Coronary artery (tissue), 2 donors: ENCODE measurements around the gene MS4A8.
"Not testable (repeated sequence)": the region's sequence is repeated elsewhere in the genome, so short reads cannot be mapped to it uniquely, and the experiment has no call there.

Experiments used
- DNase-seq: peaks from one replicate; pipeline ENCODE4 v3.0.0-alpha.2; 2017; ENCODE audit warnings: low spot score
- H3K27ac ChIP-seq, 2 donors: fragments of 200-600 bp; sonication (generic); one replicate each; pipeline ENCODE4 v1.5.1; 2016 to 2019
- H3K4me3 ChIP-seq: fragments of 200-600 bp; sonication (generic); 2 replicates; pipeline ENCODE4 v1.5.1; 2016; ENCODE audit warnings: mild to moderate bottlenecking, moderate library complexity
- TF ChIP-seq, protein P1 (sequence below): fragments of 200-600 bp; sonication (generic); IDR thresholded peaks from one replicate; pipeline ENCODE4 v1.5.1; 2019; ENCODE audit warnings: antibody characterized with exemption

MS4A8 gene, protein sequence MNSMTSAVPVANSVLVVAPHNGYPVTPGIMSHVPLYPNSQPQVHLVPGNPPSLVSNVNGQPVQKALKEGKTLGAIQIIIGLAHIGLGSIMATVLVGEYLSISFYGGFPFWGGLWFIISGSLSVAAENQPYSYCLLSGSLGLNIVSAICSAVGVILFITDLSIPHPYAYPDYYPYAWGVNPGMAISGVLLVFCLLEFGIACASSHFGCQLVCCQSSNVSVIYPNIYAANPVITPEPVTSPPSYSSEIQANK

DNA sequence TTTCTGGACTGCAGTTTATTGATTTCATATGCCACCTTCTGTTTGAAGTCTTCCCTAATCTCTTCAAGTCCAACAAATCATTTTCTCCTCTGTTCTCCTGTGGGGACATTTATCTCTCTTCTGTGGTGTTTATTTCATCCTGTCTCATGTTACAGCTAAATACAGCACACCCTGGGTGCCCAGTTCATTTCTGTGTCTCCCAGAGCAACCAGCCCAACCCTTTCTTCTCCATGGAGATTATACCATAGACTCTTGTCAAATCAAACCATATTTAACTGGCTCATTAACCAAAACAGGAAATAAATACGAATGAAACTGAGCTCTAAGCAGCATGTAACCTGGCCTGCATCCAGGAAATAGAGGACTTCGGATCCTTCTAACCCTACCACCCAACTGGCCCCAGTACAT, at the start of gene MS4A8:
Gene MS4A8, plus strand, starts transcription at position 329 of the 408 bp plus-strand sequence. CDS start 1,249 bp downstream, outside the sequence.
- Histone ChIP-seq H3K27ac (no peak within 1 kb of the TSS), H3K4me3 (no peak within 1 kb of the TSS)
- no peak for DNase-seq
- TF ChIP-seq, protein P1, sequence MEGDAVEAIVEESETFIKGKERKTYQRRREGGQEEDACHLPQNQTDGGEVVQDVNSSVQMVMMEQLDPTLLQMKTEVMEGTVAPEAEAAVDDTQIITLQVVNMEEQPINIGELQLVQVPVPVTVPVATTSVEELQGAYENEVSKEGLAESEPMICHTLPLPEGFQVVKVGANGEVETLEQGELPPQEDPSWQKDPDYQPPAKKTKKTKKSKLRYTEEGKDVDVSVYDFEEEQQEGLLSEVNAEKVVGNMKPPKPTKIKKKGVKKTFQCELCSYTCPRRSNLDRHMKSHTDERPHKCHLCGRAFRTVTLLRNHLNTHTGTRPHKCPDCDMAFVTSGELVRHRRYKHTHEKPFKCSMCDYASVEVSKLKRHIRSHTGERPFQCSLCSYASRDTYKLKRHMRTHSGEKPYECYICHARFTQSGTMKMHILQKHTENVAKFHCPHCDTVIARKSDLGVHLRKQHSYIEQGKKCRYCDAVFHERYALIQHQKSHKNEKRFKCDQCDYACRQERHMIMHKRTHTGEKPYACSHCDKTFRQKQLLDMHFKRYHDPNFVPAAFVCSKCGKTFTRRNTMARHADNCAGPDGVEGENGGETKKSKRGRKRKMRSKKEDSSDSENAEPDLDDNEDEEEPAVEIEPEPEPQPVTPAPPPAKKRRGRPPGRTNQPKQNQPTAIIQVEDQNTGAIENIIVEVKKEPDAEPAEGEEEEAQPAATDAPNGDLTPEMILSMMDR, result no peak

DNA sequence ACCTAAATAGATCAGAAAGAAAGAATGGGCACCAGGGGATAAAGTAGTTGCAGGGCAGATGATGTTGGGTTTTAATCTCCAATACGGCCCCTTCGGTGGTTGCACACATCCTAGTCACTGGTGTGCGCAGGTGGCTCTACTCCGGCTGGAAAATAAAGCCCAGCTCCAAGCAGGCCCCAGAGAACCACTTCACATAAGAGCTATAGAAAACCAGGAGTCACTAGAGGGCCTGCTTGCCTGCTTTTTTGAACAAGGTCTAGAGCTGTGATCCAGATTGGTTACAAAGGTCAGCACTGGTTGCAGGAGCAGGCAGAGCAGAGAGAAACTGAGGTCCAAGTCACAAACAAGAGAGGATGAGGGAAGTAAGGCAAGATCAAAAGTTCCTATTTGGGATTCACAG, 41.5 kb upstream of the MS4A8 start:
- Histone ChIP-seq H3K27ac (no peak overlapping the region), H3K4me3 (no peak overlapping the region)
- DNase-seq, result no peak
- TF ChIP-seq, protein P1, result no peak

DNA sequence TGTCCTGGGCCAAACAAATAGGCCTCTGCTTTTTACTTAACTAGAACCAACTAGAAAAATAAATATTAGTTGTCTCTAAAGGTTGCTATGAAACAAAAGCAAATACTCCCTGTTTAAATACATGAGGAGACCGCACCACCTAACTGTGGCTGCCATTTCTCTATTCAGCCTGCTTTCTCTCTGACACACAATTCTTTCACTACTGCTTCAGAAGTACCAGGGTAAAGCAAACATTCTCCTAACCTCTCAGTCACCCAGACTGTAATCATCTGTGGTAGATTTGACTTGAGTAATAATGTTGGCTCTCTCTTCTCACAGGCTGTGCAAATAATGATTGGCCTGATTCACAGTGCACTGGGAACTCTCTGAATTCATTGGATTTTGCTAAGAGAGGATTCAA, 41.0 kb upstream of the MS4A8 start:
- no peak overlapping the region for H3K4me3 ChIP-seq
- no peak for DNase-seq
- TF ChIP-seq, protein P1, result no peak
- no peak overlapping the region for H3K27ac ChIP-seq

DNA sequence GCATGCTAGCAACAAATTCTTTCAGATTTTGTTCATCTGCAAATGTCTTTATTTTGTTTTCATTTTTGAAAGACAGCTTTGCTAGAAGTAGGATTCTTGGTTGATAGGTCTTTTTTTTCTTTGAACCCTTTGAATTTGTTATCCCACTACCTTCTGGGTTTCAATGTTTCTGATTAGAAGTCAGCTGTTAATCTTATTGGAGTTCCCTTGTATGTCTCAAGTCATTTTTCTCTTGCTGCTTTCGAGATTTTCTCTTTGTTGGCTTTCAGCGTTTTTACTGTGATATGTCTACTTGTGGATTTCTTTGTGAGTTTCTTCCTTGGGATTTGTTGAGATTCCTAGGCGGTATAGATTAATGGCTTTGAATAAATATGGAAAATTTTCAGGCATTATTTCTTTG, 27.2 kb upstream of the MS4A8 start:
- no peak overlapping the region for H3K4me3 ChIP-seq
- TF ChIP-seq, protein P1, result no peak
- DNase-seq, result no peak
- no peak overlapping the region for H3K27ac ChIP-seq

DNA sequence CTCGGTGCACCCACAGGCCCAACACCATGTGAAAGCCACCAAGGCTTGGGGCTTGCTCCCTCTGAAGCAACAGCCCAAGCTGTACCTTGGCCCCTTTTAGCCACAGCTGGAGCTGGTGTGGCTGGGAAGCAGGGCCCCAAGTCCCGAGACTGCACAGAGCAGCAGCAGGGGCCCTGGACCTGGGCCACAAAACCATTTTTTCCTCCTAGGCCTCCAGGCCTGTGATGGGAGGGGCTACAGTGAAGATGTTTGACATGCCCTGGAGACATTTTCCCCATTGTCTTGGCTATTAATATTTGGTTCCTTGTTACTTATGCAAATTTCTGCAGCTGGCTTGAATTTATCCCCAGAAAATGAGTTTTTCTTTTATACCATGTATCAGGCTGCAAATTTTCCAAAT, 21.2 kb upstream of the MS4A8 start:
- not testable (repeated sequence) for H3K27ac ChIP-seq, DNase-seq, H3K4me3 ChIP-seq

DNA sequence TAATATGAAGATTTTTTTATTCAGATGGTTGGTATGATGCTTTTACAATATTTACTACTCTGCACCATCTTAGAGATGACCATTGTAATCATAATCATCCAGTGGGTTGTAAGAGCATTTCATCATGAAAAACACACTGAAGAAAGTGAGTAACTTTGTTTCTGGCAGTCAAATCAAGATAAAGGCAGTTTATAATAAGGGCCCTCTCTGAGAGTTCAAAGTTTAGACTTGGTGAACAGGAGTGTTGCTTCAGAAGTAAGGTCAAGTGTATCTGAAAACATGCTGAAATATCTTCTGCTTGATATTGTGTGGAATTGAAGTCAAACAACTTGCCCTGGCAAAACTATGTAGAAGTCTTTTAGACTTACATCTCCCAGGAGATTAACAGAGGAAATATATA, 19.5 kb upstream of the MS4A8 start:
- H3K4me3 ChIP-seq, result no peak overlapping the region
- no peak for DNase-seq
- H3K27ac ChIP-seq, result no peak overlapping the region
- TF ChIP-seq, protein P1, result no peak

DNA sequence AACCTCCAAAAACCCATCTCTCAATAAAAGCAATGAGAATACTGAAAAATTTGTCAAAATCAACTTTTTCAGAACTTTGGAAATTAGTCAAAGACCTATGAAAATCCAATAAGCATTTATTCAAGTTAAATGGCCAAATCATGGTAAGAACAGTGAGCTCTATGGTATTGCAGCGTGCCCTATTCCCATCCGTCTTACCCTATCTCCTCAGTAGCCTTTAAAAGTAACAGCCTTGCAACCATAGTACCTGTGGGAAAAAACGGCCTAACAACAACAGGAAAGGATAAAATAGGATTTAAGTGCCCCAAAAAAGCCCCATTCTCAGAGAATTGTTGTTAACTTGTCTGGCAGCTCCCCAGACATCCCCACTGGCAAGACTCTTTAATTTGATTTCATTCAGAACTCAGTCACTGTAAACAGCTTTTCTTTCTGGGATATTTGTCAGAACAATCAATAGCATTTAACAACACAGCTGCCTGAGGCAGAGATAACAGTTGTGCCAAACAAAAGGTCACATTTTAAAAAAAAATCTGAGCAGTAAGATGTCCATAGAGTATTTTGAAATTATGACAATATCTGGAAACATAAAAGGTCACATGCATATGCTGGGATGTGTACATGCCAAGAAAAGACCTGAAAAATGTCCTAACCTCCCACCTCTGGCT, 18.8 kb upstream of the MS4A8 start:
- TF ChIP-seq, protein P1, result no peak
- DNase-seq, result no peak
- Histone ChIP-seq H3K27ac (no peak overlapping the region), H3K4me3 (no peak overlapping the region)

DNA sequence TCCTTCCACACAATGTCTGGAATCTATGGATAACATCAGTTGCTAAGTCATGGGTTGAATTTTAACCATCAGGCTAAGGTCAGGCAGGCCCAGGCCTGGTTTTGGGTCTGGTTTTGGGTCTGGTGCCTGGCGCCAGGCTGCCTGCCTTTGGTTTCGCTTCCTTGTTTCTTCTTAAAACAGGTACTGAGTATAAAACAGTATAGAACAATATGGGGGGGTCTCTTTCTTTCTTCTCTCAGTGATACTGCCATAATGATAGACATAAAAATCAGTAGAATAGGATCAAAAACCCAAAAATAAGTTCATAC, 14.9 kb upstream of the MS4A8 start:
- not testable (repeated sequence) for DNase-seq, H3K27ac ChIP-seq, H3K4me3 ChIP-seq
